Measurements from ENCODE around the gene MYOF. TPM values are rescaled to one million over a fixed set of nuclear protein-coding genes. Genes with fewer than 3 reads are reported as not detected.
A peak's percentile ranks its signal among the peaks of the same experiment; 100 is the strongest.

The MYOF gene
- total and polyA plus RNA-seq, 9 of the 15 experiments (the other 6 are each of a cell fraction or from before 2014, with no cell fraction given): 0.06 to 0.27 TPM; not detected in 7

GRCh38 chr10:93288679-93289634 lies 193.2 kb downstream of the MYOF start:
- Histone ChIP-seq H3K79me2 (ENCODE audit: control insufficient read depth, insufficient read depth, low read length) (no peaks in the 10 kb centered on the region), H3K4me2 (ENCODE audit: insufficient read depth, low read length) (no peak overlapping the region), H2AFZ (ENCODE audit: low read depth, low read length) (no peak overlapping the region), H3K27me3 (ENCODE audit: control insufficient read depth in 2 of 2, insufficient read depth in 2 of 2, low read length in 2 of 2) (peaks cover 2 to 14% of the 10 kb centered on the region in 2 experiments; a peak in 3 of 5 replicates), H3K9ac (ENCODE audit: insufficient read depth in 1 of 2, low read depth in 2 of 2, low read length in 2 of 2) (no peak overlapping the region), H3K27ac (ENCODE audit: extremely low read depth, low read depth, low read length) (no peak overlapping the region), H3K9me1 (ENCODE audit: control insufficient read depth, insufficient read depth, low read length) (no peaks in the 10 kb centered on the region), H4K20me1 (replicated peaks; ENCODE audit: control insufficient read depth, insufficient read depth, low read length) (no peaks in the 10 kb centered on the region), H3K9me3 (replicated peaks; ENCODE audit: control insufficient read depth, insufficient read depth, low read depth, low read length) (no peaks in the 10 kb centered on the region), H3K4me1 (replicated peaks in 1 of 2; ENCODE audit: control insufficient read depth in 2 of 2, insufficient read depth in 2 of 2, low read length in 2 of 2) (no peaks in the 10 kb centered on the region; a peak in 1 of 5 replicates), H3K4me3 (no peak overlapping the region), H3K36me3 (ENCODE audit: control insufficient read depth, insufficient read depth, low read length) (no peaks in the 10 kb centered on the region)
- DNase-seq (ENCODE audit: extremely low read depth in 1 of 4, low spot score in 3 of 4) (peak; percentile 66 to 72 (median 70)), ATAC-seq (peak; percentile 79), FAIRE-seq (peak; percentile 89)
- intact Hi-C loops (cut with micrococcal nuclease): loop anchor here (1.0 to 10.0 kb wide), 5 partner anchors 68 to 404 kb away; no protein-coding TSS in a partner anchor
- POLR2A ChIA-PET: no interaction called here
- in situ Hi-C loops (cut with MboI): no loop called here
- BruUV-seq (replicated peaks): no TSS peak
- CTCF ChIA-PET (ENCODE audit: low intra/inter-chr PET ratio): interaction anchor here (0.7 to 1.9 kb wide), 6 partner anchors 174 to 324 kb away, joined by 3 to 8 read pairs (median 3); partner anchors contain the start of gene CYP26A1
- WGBS (ENCODE audit: insufficient coverage, low coverage, missing lambda C conversion rate): 34% methylated on average over 20 of the region's 20 CpGs
- TF ChIP-seq ILF3 (IDR thresholded peaks at IDR 0.05; ENCODE audit: borderline replicate concordance) (no peak), CHD4 (IDR thresholded peaks at IDR 0.05; ENCODE audit: insufficient read depth, insufficient replicate concordance, low read depth, low read length, poor library complexity, severe bottlenecking) (no peak), STAG1 (CRISPR knock-in tag; IDR thresholded peaks at IDR 0.05; ENCODE audit: borderline replicate concordance) (peak; percentile 50; the same call in 1 of the 2 replicates), MCM2 (IDR thresholded peaks at IDR 0.05; ENCODE audit: low read depth) (no peak), KDM1A (IDR thresholded peaks at IDR 0.05) (no peak), ZBTB49 (CRISPR knock-in tag; IDR thresholded peaks at IDR 0.05; ENCODE audit: borderline replicate concordance) (no peak), DIDO1 (tag; IDR thresholded peaks at IDR 0.05; ENCODE audit: low read depth) (no peak), SRF (CRISPR knock-in tag; IDR thresholded peaks at IDR 0.05) (no peak), RAD21 (CRISPR knock-in tag; conservative IDR thresholded peaks at IDR 0.05 in 1 of 2, IDR thresholded peaks at IDR 0.05 in 1 of 2) (peak; percentile 71 to 85), MTA3 (IDR thresholded peaks at IDR 0.05; ENCODE audit: borderline replicate concordance) (no peak), CREB3L1 (IDR thresholded peaks at IDR 0.05; ENCODE audit: borderline replicate concordance, low read depth) (no peak), ZBTB34 (CRISPR knock-in tag; IDR thresholded peaks at IDR 0.05) (no peak), ZFP1 (CRISPR knock-in tag; IDR thresholded peaks at IDR 0.05) (no peak)

Data from K562 (cell line).